GM18508 (cell line): ENCODE results near the gene WASHC3.
"Not testable (repeated sequence)": the region's sequence is repeated elsewhere in the genome, so short reads cannot be mapped to it uniquely, and the experiment has no call there.

Experiments used
- ATAC-seq: cut with Tn5 transposase; IDR thresholded peaks from one replicate; pipeline ENCODE4 v1.9.1; 2021; ENCODE audit warnings: moderate number of reproducible peaks; ENCODE audit not compliant: insufficient read depth, unreplicated experiment

Gene WASHC3

GRCh38 chr12:102061560-102062418 is at the start of gene WASHC3:
Gene WASHC3, minus strand, starts transcription at chr12:102061991. Its CDS starts 29 bp downstream, at chr12:102061962.
- ATAC-seq, result peak; percentile 87

GRCh38 chr12:102110782-102111181 is 49.0 kb upstream of the WASHC3 start:
- no peak for ATAC-seq

GRCh38 chr12:102107970-102108369 is 46.2 kb upstream of the WASHC3 start:
- ATAC-seq, result no peak

- no peak for ATAC-seq
Observed at GRCh38 chr12:102106905-102107304, 45.1 kb upstream of the WASHC3 start.

- no peak for ATAC-seq
Observed at GRCh38 chr12:102096855-102097254, 35.1 kb upstream of the WASHC3 start.

- ATAC-seq, result no peak
Observed at GRCh38 chr12:102095677-102096263, 34.0 kb upstream of the WASHC3 start.

- no peak for ATAC-seq
Observed at GRCh38 chr12:102093319-102093718, 31.5 kb upstream of the WASHC3 start.

GRCh38 chr12:102089228-102089835 is 27.5 kb upstream of the WASHC3 start:
- ATAC-seq, result not testable (repeated sequence)

GRCh38 chr12:102080842-102081241 is 19.1 kb upstream of the WASHC3 start:
- no peak for ATAC-seq

- ATAC-seq, result not testable (repeated sequence)
Observed at GRCh38 chr12:102072092-102072491, 10.3 kb upstream of the WASHC3 start.

- ATAC-seq, result no peak
Observed at GRCh38 chr12:102069707-102070106, 7.9 kb upstream of the WASHC3 start.

- ATAC-seq, result no peak
Observed at GRCh38 chr12:102067574-102068258, 5.9 kb upstream of the WASHC3 start.

- ATAC-seq, result no peak
Observed at GRCh38 chr12:102064476-102064875, 2.7 kb upstream of the WASHC3 start.

- ATAC-seq, result no peak
Observed at GRCh38 chr12:102063069-102063468, 1.3 kb upstream of the WASHC3 start.

- ATAC-seq, result no peak
Observed at GRCh38 chr12:102062419-102062806, 622 bp upstream of the WASHC3 start.

GRCh38 chr12:102061096-102061559 is 663 bp downstream of the WASHC3 start:
- ATAC-seq, result no peak

GRCh38 chr12:102059343-102059742 is 2.4 kb downstream of the WASHC3 start:
- no peak for ATAC-seq

GRCh38 chr12:102054345-102054744 is 7.4 kb downstream of the WASHC3 start:
- ATAC-seq, result no peak

- ATAC-seq, result no peak
Observed at GRCh38 chr12:102053062-102053349, 8.8 kb downstream of the WASHC3 start.

GRCh38 chr12:102052192-102053061 is 9.4 kb downstream of the WASHC3 start:
- ATAC-seq, result no peak
